SU-DHL-6 (cell line): ENCODE data around the gene REM2.

Source experiments
- H2AFZ ChIP-seq: fragments of 200-600 bp; sonication (generic); 2 replicates; pipeline ENCODE4 v1.6.1; 2014; ENCODE audit warnings: low read depth, mild to moderate bottlenecking, moderate library complexity, mixed read lengths, antibody characterized with exemption, low read length; ENCODE audit not compliant: severe bottlenecking
- H3F3A ChIP-seq: fragments of 200-600 bp; shearing (Covaris generic); 2 replicates; pipeline ENCODE4 v1.6.0; 2016; ENCODE audit warnings: antibody characterized with exemption, mild to moderate bottlenecking; ENCODE audit not compliant: insufficient read depth
- H3K27ac ChIP-seq: fragments of 200-600 bp; sonication (generic); 2 replicates; pipeline ENCODE4 v1.5.1; 2016; ENCODE audit warnings: low read depth, mild to moderate bottlenecking, low read length, moderate library complexity, mixed read lengths
- H3K27me3 ChIP-seq: fragments of 200-600 bp; sonication (generic), shearing (Covaris generic); 2 replicates; pipeline ENCODE4 v1.6.0; 2014; ENCODE audit warnings: mild to moderate bottlenecking, low read length
- H3K36me3 ChIP-seq: fragments of 200-600 bp; sonication (generic); 2 replicates; pipeline ENCODE4 v1.6.1; 2014; ENCODE audit warnings: mild to moderate bottlenecking, low read length, mixed read lengths
- H3K4me2 ChIP-seq: fragments of 300-600, 200-600 bp; shearing (Covaris generic), sonication (generic); 2 replicates; pipeline ENCODE4 v1.6.0; 2014; ENCODE audit warnings: low read length, low read depth, mild to moderate bottlenecking; ENCODE audit not compliant: poor library complexity, severe bottlenecking
- H3K4me3 ChIP-seq: fragments of 200-600 bp; sonication (generic); 2 replicates; pipeline ENCODE4 v1.5.1; 2014; ENCODE audit warnings: antibody characterized with exemption, low read length, mild to moderate bottlenecking, mixed read lengths; ENCODE audit not compliant: insufficient read depth, poor library complexity, severe bottlenecking
- H3K79me2 ChIP-seq: fragments of 200-600 bp; sonication (generic); 2 replicates; pipeline ENCODE4 v1.6.1; 2014; ENCODE audit warnings: mild to moderate bottlenecking, low read length, moderate library complexity; ENCODE audit not compliant: insufficient read depth
- H3K9ac ChIP-seq: fragments of 200-600 bp; sonication (generic); 2 replicates; pipeline ENCODE4 v1.7.0; 2014; ENCODE audit warnings: mild to moderate bottlenecking, low read length
- H3K9me2 ChIP-seq: fragments of 200-600 bp; sonication (generic); replicated peaks from 2 replicates; pipeline ENCODE4 v1.6.1; 2014; ENCODE audit warnings: low read length; ENCODE audit not compliant: insufficient read depth
- H3K9me3 ChIP-seq: fragments of 200-600 bp; sonication (generic); 2 replicates; pipeline ENCODE4 v1.6.1; 2014; ENCODE audit warnings: low read length, mixed read lengths; ENCODE audit not compliant: insufficient read depth
- H4K20me1 ChIP-seq: fragments of 200-600 bp; sonication (generic); 2 replicates; pipeline ENCODE4 v1.6.1; 2014; ENCODE audit warnings: low read depth, mild to moderate bottlenecking, antibody characterized with exemption, low read length, moderate library complexity, mixed read lengths
- CTCF ChIP-seq: fragments of 200-600 bp; sonication (generic); IDR thresholded peaks from one replicate; pipeline ENCODE4 v1.5.1; 2017; ENCODE audit warnings: antibody characterized with exemption, mild to moderate bottlenecking, low read length, moderate library complexity; ENCODE audit not compliant: insufficient read depth, poor library complexity, severe bottlenecking
- EZH2phosphoT487 ChIP-seq: fragments of 200-600 bp; sonication (generic), shearing (Covaris generic); conservative IDR thresholded peaks from 2 replicates; pipeline ENCODE4 v1.6.1; 2018; ENCODE audit warnings: mild to moderate bottlenecking, antibody characterized with exemption, low read length, moderate library complexity, mixed read lengths

The REM2 gene

GRCh38 chr14:22905627-22906026 is 22.6 kb downstream of the REM2 start:
- Histone ChIP-seq H3K36me3 (peaks cover 38% of the 10 kb centered on the region), H3K27me3 (no peaks in the 10 kb centered on the region), H3K9me3 (no peaks in the 10 kb centered on the region), H3K27ac (no peak overlapping the region), H3K9ac (no peak overlapping the region), H3K4me2 (no peak overlapping the region), H2AFZ (no peak overlapping the region), H3F3A (0 out of 2 replicates have a peak, but pooled peaks cover 4% of the 10 kb centered on the region), H3K9me2 (no peaks in the 10 kb centered on the region), H3K4me3 (no peak overlapping the region), H4K20me1 (no peaks in the 10 kb centered on the region), H3K79me2 (peaks cover 2% of the 10 kb centered on the region)
- no peak for TF ChIP-seq EZH2phosphoT487
- no peak for TF ChIP-seq CTCF

- Histone ChIP-seq H3K27ac (no peak overlapping the region), H3K9ac (no peak overlapping the region), H3K9me3 (no peaks in the 10 kb centered on the region), H4K20me1 (no peaks in the 10 kb centered on the region), H3K27me3 (no peaks in the 10 kb centered on the region), H3K4me3 (no peak overlapping the region), H3K4me2 (no peak overlapping the region), H2AFZ (no peak overlapping the region), H3K9me2 (no peaks in the 10 kb centered on the region), H3K79me2 (peaks cover 7% of the 10 kb centered on the region), H3K36me3 (peaks cover 41% of the 10 kb centered on the region), H3F3A (0 out of 2 replicates have a peak, but pooled peaks cover 4% of the 10 kb centered on the region)
- TF ChIP-seq EZH2phosphoT487 (no peak), CTCF (no peak)
Observed at GRCh38 chr14:22906073-22906472, 23.1 kb downstream of the REM2 start.

GRCh38 chr14:22907429-22907828 is 24.4 kb downstream of the REM2 start:
- Histone ChIP-seq H3K9ac (no peak overlapping the region), H2AFZ (no peak overlapping the region), H3K9me3 (no peaks in the 10 kb centered on the region), H3K4me3 (no peak overlapping the region), H3K4me2 (no peak overlapping the region), H4K20me1 (no peaks in the 10 kb centered on the region), H3K27me3 (no peaks in the 10 kb centered on the region), H3F3A (no peaks in the 10 kb centered on the region), H3K9me2 (no peaks in the 10 kb centered on the region), H3K79me2 (peaks cover 20% of the 10 kb centered on the region), H3K27ac (no peak overlapping the region), H3K36me3 (peaks cover 38% of the 10 kb centered on the region)
- TF ChIP-seq CTCF (no peak), EZH2phosphoT487 (no peak)
